HG03575 (cell line): ENCODE data around the gene PDE4D.

Source experiments
- ATAC-seq: cut with Tn5 transposase; IDR thresholded peaks from one replicate; pipeline ENCODE4 v1.9.1; 2021; ENCODE audit not compliant: unreplicated experiment, insufficient number of reproducible peaks, low FRiP score; ENCODE audit errors: extremely low read depth

The PDE4D gene

GRCh38 chr5:59893429-59894227 is at the start of gene PDE4D:
PDE4D (minus strand) TSS chr5:59893726.
- no peak for ATAC-seq

- ATAC-seq = no peak
These were observed 44.1 kb upstream of the PDE4D start for GRCh38 chr5:59937633-59938032.

GRCh38 chr5:59923465-59923864 is 29.9 kb upstream of the PDE4D start:
- ATAC-seq = no peak

- ATAC-seq = no peak
These were observed 28.7 kb upstream of the PDE4D start for GRCh38 chr5:59922220-59922619.

GRCh38 chr5:59921816-59922215 is 28.3 kb upstream of the PDE4D start:
- no peak for ATAC-seq

GRCh38 chr5:59919484-59919883 is 26.0 kb upstream of the PDE4D start:
- ATAC-seq = no peak

- no peak for ATAC-seq
These were observed 23.6 kb upstream of the PDE4D start for GRCh38 chr5:59917121-59917520.

GRCh38 chr5:59905188-59905587 is 11.7 kb upstream of the PDE4D start:
- ATAC-seq = no peak

- no peak for ATAC-seq
These were observed 3.5 kb upstream of the PDE4D start for GRCh38 chr5:59897075-59897474.

- ATAC-seq = no peak
These were observed 1.4 kb downstream of the PDE4D start for GRCh38 chr5:59891962-59892643.

GRCh38 chr5:59887274-59887673 is 6.3 kb downstream of the PDE4D start:
- no peak for ATAC-seq

- no peak for ATAC-seq
These were observed 18.9 kb downstream of the PDE4D start for GRCh38 chr5:59874675-59875074.

- ATAC-seq = no peak
These were observed 20.4 kb downstream of the PDE4D start for GRCh38 chr5:59873113-59873512.

GRCh38 chr5:59866661-59867060 is 26.9 kb downstream of the PDE4D start:
- no peak for ATAC-seq

- ATAC-seq = no peak
These were observed 28.8 kb downstream of the PDE4D start for GRCh38 chr5:59864718-59865117.

- no peak for ATAC-seq
These were observed 29.7 kb downstream of the PDE4D start for GRCh38 chr5:59863777-59864176.

- ATAC-seq = no peak
These were observed 37.2 kb downstream of the PDE4D start for GRCh38 chr5:59856358-59856757.

- no peak for ATAC-seq
These were observed 42.8 kb downstream of the PDE4D start for GRCh38 chr5:59850766-59851165.

GRCh38 chr5:59847586-59847985 is 45.9 kb downstream of the PDE4D start:
- ATAC-seq = no peak

GRCh38 chr5:59845730-59846129 is 47.8 kb downstream of the PDE4D start:
- no peak for ATAC-seq
